Body of pancreas (tissue), 4 donors: Measurements from ENCODE around the gene KIAA1549. TPM values are rescaled to one million over a fixed set of nuclear protein-coding genes. Genes with fewer than 3 reads are reported as not detected.

ENCODE experiments used
- ATAC-seq: fragments of 150-250 bp; one replicate; pipeline ENCODE4 v1.9.1; 2016
- DNase-seq, 4 donors: peaks; one replicate each; pipeline ENCODE4 v3.0.0-alpha.2; 2019
- H3K27ac ChIP-seq, 4 donors: fragments of 200-600 bp; sonication (generic); 1 replicate in 3 of 4; 2 replicates in 1 of 4; pipeline versions ENCODE4 v1.5.1 to v1.6.1; 2016 to 2019; ENCODE audit warnings: mild to moderate bottlenecking in 1 of 4, mixed read lengths in 1 of 4, moderate library complexity in 1 of 4
- H3K27me3 ChIP-seq, 2 donors: fragments of 200-600 bp; sonication (generic); one replicate each; pipeline ENCODE4 v1.6.0; 2016; ENCODE audit warnings: mild to moderate bottlenecking in 1 of 2
- H3K36me3 ChIP-seq, 2 donors: fragments of 200-600 bp; sonication (generic); replicated peaks in 1 of 2; 2 replicates each; pipeline ENCODE4 v1.5.1; 2016; ENCODE audit warnings: low read depth in 2 of 2; ENCODE audit not compliant: insufficient read depth in 1 of 2
- H3K4me1 ChIP-seq: fragments of 200-600 bp; sonication (generic); one replicate; pipeline ENCODE4 v1.6.0; 2016
- H3K4me3 ChIP-seq, 2 donors: fragments of 200-600 bp; sonication (generic); 1 replicate in 1 of 2; 2 replicates in 1 of 2; pipeline ENCODE4 v1.5.1; 2016 to 2019
- H3K9me3 ChIP-seq, 3 donors: fragments of 200-600 bp; sonication (generic); 1 replicate in 2 of 3; 2 replicates in 1 of 3; pipeline ENCODE4 v1.5.1; 2016
- POLR2A ChIP-seq, 3 donors: fragments of 450-650 bp; IDR thresholded peaks; one replicate each; pipeline ENCODE4 v1.6.1; 2016; ENCODE audit warnings: antibody characterized with exemption in 3 of 3, mild to moderate bottlenecking in 2 of 3
- WGBS, 2 donors: methylation state at CpG; one replicate each; pipeline ENCODE4 v1.1.5; 2017; 5-methylcytosine and 5-hydroxymethylcytosine counted together
- intact Hi-C: fragments of 100-400 bp; cut with DNase I; formaldehyde crosslinking; loops from one replicate; pipeline ENCODE4 v1.15.1; 2023
- total RNA-seq, 2 donors: library from RNA; depleted of rRNA; stranded (reverse); fragments of >200 nt; gene quantifications; one replicate each; pipeline ENCODE4 v1.1.0, GENCODE V29; 2016
- TF ChIP-seq, protein P1 (sequence below), 7 experiments: fragments of 450-650 bp in 4 of 7; fragments of 200-600 bp in 3 of 7; sonication (generic) in 3 of 7; IDR thresholded peaks; one replicate each; pipeline ENCODE4 v1.5.1; 2016 to 2019; ENCODE audit warnings: antibody characterized with exemption in 7 of 7

Gene KIAA1549
- total RNA-seq, 2 donors from 2014 or later = 5.3 to 6.0 TPM

DNA sequence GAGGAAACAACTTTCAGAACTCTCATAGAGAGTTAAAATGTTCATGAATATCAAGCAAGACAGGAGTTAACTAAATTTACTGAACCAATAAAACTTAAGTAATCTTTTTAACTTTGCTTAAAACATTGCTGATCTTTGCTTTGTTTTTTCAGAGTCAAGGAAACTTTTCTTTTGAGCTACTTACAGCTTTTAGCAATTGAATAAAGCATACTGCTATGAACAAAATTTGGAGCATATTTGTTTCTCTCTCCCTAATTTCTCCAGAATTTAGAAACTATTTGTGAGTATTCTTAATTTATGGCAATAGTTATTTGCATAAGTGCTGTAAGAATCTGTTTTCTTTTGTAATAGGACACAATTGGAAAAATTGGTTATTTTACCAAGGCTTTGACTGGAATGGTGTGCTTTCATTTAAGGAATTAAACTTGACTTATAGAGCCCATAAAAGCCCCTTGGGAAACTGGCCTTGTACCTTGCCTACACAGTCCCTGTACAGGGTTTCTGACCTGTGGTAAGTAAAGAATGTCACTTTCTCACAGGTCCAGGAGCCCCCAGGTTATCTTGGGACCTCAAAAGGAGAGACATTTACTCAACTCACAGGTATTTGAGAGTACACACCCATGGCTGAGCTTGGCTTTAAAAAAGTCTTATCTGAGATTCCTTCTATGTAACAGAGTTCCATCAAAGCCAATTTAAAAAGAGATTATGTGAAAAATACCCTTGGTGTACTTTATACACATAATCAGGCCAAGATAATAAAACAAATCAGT, 23.3 kb upstream of the KIAA1549 start:
- TF ChIP-seq, protein P1, sequence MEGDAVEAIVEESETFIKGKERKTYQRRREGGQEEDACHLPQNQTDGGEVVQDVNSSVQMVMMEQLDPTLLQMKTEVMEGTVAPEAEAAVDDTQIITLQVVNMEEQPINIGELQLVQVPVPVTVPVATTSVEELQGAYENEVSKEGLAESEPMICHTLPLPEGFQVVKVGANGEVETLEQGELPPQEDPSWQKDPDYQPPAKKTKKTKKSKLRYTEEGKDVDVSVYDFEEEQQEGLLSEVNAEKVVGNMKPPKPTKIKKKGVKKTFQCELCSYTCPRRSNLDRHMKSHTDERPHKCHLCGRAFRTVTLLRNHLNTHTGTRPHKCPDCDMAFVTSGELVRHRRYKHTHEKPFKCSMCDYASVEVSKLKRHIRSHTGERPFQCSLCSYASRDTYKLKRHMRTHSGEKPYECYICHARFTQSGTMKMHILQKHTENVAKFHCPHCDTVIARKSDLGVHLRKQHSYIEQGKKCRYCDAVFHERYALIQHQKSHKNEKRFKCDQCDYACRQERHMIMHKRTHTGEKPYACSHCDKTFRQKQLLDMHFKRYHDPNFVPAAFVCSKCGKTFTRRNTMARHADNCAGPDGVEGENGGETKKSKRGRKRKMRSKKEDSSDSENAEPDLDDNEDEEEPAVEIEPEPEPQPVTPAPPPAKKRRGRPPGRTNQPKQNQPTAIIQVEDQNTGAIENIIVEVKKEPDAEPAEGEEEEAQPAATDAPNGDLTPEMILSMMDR (IDR thresholded peaks at IDR 0.05) = no peak
- no peak for TF ChIP-seq POLR2A (IDR thresholded peaks at IDR 0.05)
- Histone ChIP-seq H3K9me3 (no peaks in the 10 kb centered on the region), H3K27ac (no peak overlapping the region), H3K4me1 (no peaks in the 10 kb centered on the region), H3K27me3 (no peaks in the 10 kb centered on the region), H3K4me3 (no peak overlapping the region), H3K36me3 (no peaks in the 10 kb centered on the region)
- intact Hi-C loops = no loop called here
- no peak for ATAC-seq
- DNase-seq = no peak

DNA sequence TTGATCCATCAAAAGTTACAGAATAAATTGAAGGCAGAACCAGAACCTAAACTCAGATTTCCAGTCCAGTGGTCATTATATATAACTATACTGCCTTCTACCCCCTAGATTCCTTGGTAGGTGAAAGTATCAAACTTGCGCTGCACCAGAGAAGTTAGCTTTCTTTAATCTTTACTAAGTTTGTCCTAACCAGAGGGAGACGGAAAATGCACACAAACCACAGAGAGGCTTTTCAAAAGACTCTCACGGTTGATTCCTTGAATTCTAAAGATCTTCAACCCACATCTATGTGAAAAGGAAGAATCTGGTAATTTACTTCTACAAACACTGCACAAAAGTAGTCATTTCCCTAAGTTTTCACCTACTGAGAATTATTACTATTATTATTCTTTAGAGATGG, 18.2 kb upstream of the KIAA1549 start:
- H3K4me1 ChIP-seq = no peaks in the 10 kb centered on the region
- no peaks in the 10 kb centered on the region for H3K9me3 ChIP-seq
- TF ChIP-seq, protein P1 (IDR thresholded peaks at IDR 0.05) = no peak
- no peak for TF ChIP-seq POLR2A (IDR thresholded peaks at IDR 0.05)
- intact Hi-C loops = no loop called here
- no peak overlapping the region for H3K27ac ChIP-seq
- DNase-seq (no peak), ATAC-seq (no peak)
- 83 to 87% methylated on average over 3 of the region's 3 CpGs for WGBS, 2 donors
- no peaks in the 10 kb centered on the region for H3K36me3 ChIP-seq
- no peak overlapping the region for H3K4me3 ChIP-seq
- no peaks in the 10 kb centered on the region for H3K27me3 ChIP-seq

DNA sequence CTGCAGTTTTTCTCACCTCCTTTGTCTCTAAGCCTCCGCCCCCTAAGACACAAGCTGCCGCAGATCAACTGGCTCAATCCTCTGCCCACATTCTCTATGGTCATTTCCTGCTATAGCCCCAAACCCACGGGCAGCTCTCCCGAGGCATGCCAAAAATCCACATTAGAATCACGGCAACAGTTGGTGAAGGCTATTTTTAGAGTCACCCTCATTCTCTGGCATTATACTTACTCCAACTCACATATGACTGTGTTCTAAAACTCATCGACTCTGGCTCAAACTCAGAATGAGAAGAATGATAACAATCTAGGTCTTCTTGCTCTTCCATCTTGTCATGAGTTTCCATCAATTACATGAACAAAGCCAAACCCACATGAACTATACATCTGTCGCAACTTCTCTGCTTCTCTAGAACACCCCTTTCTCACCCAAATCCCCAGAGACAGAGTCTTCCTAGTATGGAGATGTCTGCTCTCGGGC, 10.9 kb upstream of the KIAA1549 start:
- ATAC-seq (no peak), DNase-seq (no peak)
- H3K27ac ChIP-seq = no peak overlapping the region
- intact Hi-C loops = no loop called here
- H3K9me3 ChIP-seq = no peaks in the 10 kb centered on the region
- TF ChIP-seq, protein P1 (IDR thresholded peaks at IDR 0.05) = no peak
- TF ChIP-seq POLR2A (IDR thresholded peaks at IDR 0.05) = no peak
- H3K36me3 ChIP-seq = no peaks in the 10 kb centered on the region
- H3K27me3 ChIP-seq = no peaks in the 10 kb centered on the region
- H3K4me1 ChIP-seq = no peaks in the 10 kb centered on the region
- WGBS, 2 donors = 78 to 80% methylated on average over 8 of the region's 8 CpGs
- H3K4me3 ChIP-seq = no peak overlapping the region

- Histone ChIP-seq H3K27ac (no peak overlapping the region), H3K9me3 (no peaks in the 10 kb centered on the region), H3K4me3 (no peak overlapping the region), H3K36me3 (no peaks in the 10 kb centered on the region), H3K27me3 (no peaks in the 10 kb centered on the region), H3K4me1 (no peaks in the 10 kb centered on the region)
- ATAC-seq = no peak
- DNase-seq = no peak
- intact Hi-C loops = no loop called here
- 91 to 100% methylated on average over 1 of the region's 1 CpG for WGBS, 2 donors
- TF ChIP-seq POLR2A (IDR thresholded peaks at IDR 0.05) = no peak
- TF ChIP-seq, protein P1 (IDR thresholded peaks at IDR 0.05) = no peak
Observed at GRCh38 chr7:138987686-138988085, 6.5 kb upstream of the KIAA1549 start.

- peaks cover 30% of the 10 kb centered on the region for H3K4me1 ChIP-seq
- H3K36me3 ChIP-seq = no peaks in the 10 kb centered on the region
- TF ChIP-seq, protein P1 (IDR thresholded peaks at IDR 0.05) = no peak
- TF ChIP-seq POLR2A (IDR thresholded peaks at IDR 0.05) = no peak
- WGBS, 2 donors = 23 to 27% methylated on average over 14 of the region's 14 CpGs
- DNase-seq (no peak), ATAC-seq (no peak)
- no peaks in the 10 kb centered on the region for H3K27me3 ChIP-seq
- H3K4me3 ChIP-seq = no peak overlapping the region
- intact Hi-C loops = no loop called here
- H3K27ac ChIP-seq = peak overlapping the region in 2 of 4 donors; percentile 52 to 67
- no peaks in the 10 kb centered on the region for H3K9me3 ChIP-seq
Observed at GRCh38 chr7:138982204-138982623, 1.0 kb upstream of the KIAA1549 start.
